GM04504 (cell line): ENCODE data around the gene LMTK3.
A peak's percentile ranks its signal among the peaks of the same experiment; 100 is the strongest.
"Not testable (repeated sequence)": the region's sequence is repeated elsewhere in the genome, so short reads cannot be mapped to it uniquely, and the experiment has no call there.

ENCODE experiments used
- DNase-seq: peaks from one replicate; pipeline ENCODE4 v3.0.0-alpha.2; 2012; ENCODE audit warnings: low read depth

Gene LMTK3

DNA sequence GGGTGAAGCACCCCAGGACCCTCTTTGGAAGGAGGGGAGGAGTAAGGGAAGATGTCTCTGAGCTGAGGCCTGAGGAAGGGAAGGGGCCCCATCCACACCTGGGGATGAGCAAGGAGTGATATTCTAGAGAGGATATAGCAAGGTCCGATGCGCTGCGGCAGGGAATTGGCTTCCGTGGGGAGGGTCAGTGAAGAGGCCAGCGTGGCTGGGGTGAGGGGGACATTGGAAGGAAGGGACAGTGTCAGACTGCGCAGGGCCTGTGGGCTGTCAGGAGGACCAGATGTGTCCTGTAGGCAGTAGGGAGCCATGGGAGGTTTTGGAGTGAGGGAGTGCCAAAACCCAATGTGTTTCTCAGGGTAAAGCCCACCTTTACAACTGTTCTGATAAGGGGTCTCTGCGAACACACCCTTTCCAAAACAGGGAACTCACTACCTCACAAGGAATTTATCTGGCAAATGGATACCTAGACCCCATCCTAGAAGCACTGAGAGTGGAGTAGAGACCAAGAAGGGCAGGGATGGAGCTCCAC lies 3.7 kb downstream of the LMTK3 start:
- DNase-seq: no peak

DNA sequence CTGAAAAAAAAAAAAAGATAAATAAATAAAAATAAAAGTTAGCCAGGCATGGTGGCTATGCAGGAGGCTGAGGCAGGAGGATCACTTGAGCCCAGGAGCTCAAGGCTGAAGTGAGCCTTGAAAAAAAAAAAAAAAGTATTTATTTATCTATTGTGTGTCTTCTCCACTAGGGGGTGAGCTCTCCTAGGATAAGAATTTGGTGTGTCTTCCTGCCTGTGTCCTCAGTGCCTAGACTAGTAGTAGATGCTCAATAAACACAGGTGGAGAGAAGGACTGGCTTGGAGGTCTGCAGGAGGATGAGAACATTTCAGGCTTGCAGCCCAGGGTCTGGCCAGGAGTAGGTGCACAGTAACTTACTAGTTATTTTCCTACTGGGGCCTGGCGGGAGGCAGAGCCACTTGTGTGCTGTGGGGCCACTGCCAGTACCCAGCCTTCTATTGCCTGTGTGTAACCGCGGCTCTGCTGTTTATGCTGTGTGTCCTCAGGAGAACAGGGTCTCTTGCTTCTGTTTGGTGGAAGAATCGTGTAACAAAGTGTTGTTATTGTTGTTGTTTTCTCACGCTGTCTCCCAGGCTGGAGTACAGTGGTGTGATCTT lies 5.4 kb downstream of the LMTK3 start:
- no peak for DNase-seq

GRCh38 chr19:48502350-48503018 lies 9.2 kb downstream of the LMTK3 start:
- no peak for DNase-seq

- DNase-seq: no peak
Observed at GRCh38 chr19:48501494-48502349, 9.9 kb downstream of the LMTK3 start.

- no peak for DNase-seq
Observed at GRCh38 chr19:48500830-48501493, 10.7 kb downstream of the LMTK3 start.

- no peak for DNase-seq
Observed at GRCh38 chr19:48499316-48500090, 12.1 kb downstream of the LMTK3 start.

GRCh38 chr19:48498595-48499311 lies 12.9 kb downstream of the LMTK3 start:
- no peak for DNase-seq

DNA sequence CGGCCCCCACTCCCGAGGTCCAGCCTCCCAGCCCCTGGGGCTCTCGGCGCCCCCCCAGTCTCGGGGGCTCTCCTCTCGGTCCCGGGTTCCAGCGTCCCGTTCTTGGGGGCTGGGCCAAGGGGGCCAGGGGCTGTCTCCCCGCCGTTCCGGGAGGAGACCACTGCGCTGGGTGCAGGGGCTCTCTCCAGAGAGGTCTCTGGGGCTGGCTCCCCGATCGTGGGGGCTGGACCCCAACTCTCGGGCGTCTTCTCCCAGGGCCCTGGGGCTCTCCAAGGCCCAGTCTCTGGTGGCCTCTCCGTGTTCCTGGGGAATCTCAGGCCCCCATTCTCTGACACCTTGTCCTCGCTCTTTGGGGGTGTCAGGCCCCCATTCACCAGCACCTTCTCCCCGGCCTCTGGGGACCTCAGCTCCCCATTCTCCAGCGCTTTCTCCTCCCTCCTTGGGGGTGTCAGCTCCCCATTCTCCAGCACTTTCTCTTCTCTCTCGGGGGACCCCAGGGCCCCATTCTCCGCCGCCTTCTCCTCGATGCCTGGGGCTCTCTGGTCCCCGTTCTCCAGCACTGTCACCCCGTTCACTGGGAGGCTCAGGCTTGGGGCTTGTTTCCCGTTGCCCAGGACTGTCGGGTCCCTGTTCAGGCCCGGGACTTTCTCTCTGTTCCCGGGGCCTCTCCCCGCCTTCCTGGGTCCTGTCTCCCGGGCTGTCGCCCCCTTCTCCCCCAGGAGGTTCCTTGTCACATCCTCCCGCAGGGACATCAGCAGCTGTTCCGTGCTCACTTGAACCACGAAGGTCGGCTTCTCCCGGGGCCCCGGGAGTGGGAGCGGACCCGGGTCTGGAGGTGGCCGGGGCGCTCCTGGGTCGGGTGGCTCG lies 13.7 kb downstream of the LMTK3 start:
- DNase-seq: no peak

DNA sequence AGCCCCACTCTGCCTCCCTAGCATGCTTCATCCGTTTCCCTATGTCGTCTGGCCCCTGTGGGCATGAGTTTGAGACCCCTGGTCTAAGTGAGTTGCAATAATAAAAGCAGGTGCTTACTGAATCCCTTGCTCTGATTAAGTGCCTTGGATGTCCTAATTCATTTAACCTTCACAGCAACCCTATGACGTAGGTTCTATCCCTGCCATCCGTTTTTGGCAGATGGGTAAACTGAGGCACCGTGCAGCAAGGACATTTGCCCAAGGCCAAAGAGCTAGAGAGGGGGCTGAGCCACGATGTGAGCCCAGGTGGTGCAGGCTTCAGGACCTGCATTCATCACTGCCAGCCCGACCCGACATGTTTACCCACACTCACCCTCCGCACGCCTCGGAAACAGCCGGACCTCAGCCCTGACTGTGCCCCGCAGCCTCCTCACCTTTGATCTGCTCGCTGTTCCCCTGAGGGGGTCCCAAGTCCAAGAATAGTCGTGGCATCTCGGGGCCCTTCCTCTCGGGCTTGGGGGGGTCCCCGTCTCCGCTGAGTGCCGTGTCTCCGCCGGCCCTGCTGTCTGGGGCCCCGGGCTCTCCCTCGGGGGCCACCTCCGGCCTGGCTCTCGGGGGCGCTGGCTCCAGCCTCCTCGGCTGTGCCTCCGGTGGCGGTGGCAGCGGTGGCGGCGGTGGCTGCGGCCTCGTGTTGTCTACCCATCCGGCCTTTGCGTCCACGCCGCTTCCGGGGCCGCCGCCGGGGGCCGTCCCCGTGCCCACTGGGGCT lies 14.5 kb downstream of the LMTK3 start:
- DNase-seq: no peak

DNA sequence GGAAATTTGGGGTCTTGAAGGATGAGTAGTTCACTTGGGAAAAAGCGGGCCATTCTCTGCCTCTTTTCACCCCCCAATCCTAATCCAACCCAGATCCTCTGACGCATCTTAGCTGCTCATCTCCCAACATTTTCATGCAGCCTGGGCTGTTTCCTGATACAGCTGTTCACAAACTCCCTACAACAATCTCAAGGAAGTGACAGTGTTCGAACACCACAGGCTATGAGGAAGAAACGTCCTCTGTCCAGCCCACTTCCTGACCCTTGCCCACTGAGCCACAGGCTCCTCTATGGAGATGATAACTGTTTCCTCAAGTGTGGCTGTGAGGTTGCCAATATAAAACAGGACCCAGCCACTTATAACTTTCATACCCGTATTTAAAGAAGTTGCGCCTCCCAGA lies 16.2 kb downstream of the LMTK3 start:
- no peak for DNase-seq

DNA sequence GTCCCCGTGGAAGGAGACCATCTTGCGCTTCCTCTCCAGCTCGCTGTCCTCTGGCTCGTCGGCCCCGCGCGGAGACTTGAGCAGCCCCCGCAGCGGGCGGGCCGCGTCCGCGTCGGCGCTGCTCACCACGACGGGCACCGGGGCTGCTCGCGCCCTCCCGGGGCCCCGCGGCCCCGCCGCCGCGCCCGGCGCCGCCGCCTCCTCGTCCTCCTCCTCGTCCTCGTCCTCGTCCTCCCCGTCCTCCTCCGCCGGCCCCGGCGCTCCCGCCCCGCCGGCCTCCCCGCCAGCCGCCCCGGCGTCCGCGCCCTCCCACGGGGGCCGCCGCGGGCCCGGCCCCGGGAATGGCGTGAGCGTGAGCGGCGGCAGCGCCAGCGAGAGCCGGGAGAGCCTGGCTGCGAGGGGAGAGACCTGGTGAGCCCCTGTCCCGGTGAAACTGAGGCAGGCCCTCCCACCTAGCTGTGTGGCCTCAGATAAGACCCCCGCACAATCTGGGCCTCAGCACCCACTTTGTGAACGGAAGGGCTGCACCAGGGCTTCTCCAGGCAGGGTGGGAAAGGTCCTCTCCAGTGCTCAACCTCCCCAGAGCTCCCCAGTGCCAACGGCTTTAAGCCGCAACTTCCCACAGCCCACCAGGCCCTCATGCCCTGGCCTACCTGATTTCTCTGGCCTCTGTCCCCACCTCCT lies 17.8 kb downstream of the LMTK3 start:
- no peak for DNase-seq

- DNase-seq: peak; percentile 85
Observed at GRCh38 chr19:48492925-48493717, 18.5 kb downstream of the LMTK3 start.

GRCh38 chr19:48491793-48492123 lies 19.9 kb downstream of the LMTK3 start:
- DNase-seq: no peak

GRCh38 chr19:48490981-48491792 lies 20.4 kb downstream of the LMTK3 start:
- DNase-seq: no peak

GRCh38 chr19:48489608-48490216 lies 21.9 kb downstream of the LMTK3 start:
- DNase-seq: no peak

GRCh38 chr19:48488478-48488877 lies 23.2 kb downstream of the LMTK3 start:
- DNase-seq: not testable (repeated sequence)
